Uterine smooth muscle cell (primary cell): ENCODE results near the gene HSD17B7. TPM values are rescaled to one million over a fixed set of nuclear protein-coding genes. Genes with fewer than 3 reads are reported as not detected.

Source experiments
- total RNA-seq: library from RNA; depleted of rRNA; stranded (reverse); fragments of >200 nt; gene quantifications from 2 replicates; pipeline ENCODE4 v1.2.3, GENCODE V29; 2014

The HSD17B7 gene, protein sequence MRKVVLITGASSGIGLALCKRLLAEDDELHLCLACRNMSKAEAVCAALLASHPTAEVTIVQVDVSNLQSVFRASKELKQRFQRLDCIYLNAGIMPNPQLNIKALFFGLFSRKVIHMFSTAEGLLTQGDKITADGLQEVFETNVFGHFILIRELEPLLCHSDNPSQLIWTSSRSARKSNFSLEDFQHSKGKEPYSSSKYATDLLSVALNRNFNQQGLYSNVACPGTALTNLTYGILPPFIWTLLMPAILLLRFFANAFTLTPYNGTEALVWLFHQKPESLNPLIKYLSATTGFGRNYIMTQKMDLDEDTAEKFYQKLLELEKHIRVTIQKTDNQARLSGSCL
- 49.6 and 49.9 TPM in 2 replicates for total RNA-seq

DNA sequence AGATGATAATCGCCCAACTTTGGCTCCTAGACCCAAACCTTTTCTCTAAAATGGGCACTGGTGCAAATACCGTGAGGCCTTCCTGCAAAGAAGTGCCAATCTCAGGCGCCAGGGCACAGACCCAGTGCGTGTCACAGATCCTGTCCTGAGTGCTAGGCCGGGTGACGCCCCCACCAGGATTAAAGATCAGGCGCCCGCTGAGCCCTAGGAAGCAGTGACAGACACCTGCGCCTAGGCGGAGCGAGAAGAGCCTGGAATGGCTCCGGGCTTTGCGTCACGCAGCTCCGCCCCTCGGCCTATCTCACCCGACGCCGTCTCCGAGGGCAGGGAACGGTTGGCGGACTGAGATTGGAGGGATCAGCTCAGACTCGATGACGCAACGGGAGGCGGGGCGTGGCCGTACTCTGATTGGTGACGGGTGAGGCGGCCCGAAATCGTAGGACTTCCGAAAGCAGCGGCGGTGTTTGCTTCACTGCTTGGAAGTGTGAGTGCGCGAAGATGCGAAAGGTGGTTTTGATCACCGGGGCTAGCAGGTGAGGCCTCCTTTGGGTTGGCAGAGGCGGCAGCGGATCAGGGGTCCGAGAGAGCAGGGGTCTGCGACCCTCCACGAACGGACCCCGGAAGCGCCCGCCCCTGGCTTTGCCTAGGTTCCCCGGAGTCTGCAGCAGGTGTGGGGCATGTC, at the start of gene HSD17B7:
HSD17B7 (plus strand) TSS at position 400 of the 682 bp plus-strand sequence; CDS start at position 499, 99 bp downstream.

GRCh38 chr1:162861101-162861500, 70.6 kb downstream of the HSD17B7 start, which contains the start of gene CCDC190:
Gene CCDC190, minus strand, starts transcription at chr1:162861175. Its CDS starts 1,529 bp downstream, at chr1:162859646.

Other genes with a start within 250 kb of the HSD17B7 start
- gene UAP1, start 229.0 kb upstream of the HSD17B7 start, total RNA-seq: 181 and 262 TPM in 2 replicates
- 230 and 316 TPM in 2 replicates for gene DDR2, start 158.2 kb upstream of the HSD17B7 start, total RNA-seq
- 0.11 and 0.12 TPM in 2 replicates for gene CCDC190, start 70.5 kb downstream of the HSD17B7 start, total RNA-seq